SK-N-MC (cell line): Measurements from ENCODE around the gene PDLIM3.

Source experiments
- EZH2 ChIP-seq: fragments of 200-600 bp; sonication (generic); IDR thresholded peaks from one replicate; pipeline ENCODE4 v1.6.1; 2017; ENCODE audit warnings: antibody characterized with exemption
- POLR2AphosphoS5 ChIP-seq: IDR thresholded peaks from 2 replicates; pipeline ENCODE4 v1.6.1; 2012; ENCODE audit warnings: mild to moderate bottlenecking, low read depth, low read length, borderline replicate concordance

DNA sequence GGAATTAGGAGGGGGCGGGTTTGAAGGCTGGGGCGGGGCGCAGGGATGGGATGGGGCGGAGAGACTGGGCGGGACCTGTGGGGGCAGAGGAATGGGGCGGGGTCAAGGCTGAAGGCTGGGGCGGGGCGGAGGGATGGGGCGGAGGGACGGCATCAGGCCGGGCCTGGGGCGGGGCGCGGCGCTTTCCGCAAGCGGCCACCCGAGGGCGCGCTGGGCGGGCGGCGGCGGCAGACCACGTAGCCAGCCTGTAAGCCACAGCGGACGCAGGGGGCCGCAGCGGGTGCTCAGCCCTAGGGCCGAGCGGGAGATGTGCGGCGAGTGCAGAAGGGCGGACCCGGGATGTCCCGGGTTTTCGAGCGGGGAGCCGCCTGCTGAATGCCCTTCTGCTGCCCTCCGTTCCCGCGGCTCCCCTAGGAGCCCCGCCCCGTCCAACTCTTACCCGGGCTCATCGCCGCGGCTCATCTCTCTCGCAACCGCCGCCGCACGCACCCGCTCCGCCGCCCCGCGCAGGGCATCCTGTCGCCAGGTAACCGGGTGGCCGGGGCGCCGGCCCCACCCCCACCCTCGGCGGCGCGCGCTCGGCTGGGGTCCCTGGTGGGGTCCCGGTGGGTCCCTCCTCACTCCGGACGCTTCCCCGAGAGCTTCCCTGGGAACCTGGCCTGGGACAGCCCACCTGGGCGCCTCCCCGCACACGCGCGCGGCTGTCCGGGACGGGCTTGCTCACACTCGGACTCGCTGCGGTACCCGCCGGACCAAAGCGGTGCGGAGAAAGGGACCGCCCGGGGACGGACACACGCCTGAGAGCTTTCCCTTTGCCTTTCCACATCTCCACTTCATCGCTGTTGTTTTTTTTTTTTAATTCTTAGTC is 63.8 kb downstream of the PDLIM3 start, which contains the start of gene CCDC110:
- TF ChIP-seq EZH2 = no peak
- TF ChIP-seq POLR2AphosphoS5 = no peak
